Keratinocyte (primary cell): ENCODE data around the gene FOSB. TPM values are rescaled to one million over a fixed set of nuclear protein-coding genes. Genes with fewer than 3 reads are reported as not detected.

Source experiments
- DNase-seq: peaks from one replicate; pipeline ENCODE4 v3.0.0-alpha.2; 2011; ENCODE audit warnings: low read depth, missing footprints, low spot score
- FAIRE-seq: peaks from 2 replicates; lab custom pipeline; 2011; peaks lifted over from hg19 to GRCh38; lab: Jason Lieb, UNC
- H2AFZ ChIP-seq: 2 replicates; pipeline ENCODE4 v1.6.0; 2012; ENCODE audit warnings: low read length, control low read depth, inconsistent platforms; ENCODE audit not compliant: control insufficient read depth
- H3K27ac ChIP-seq: 2 replicates; pipeline ENCODE4 v1.5.1; 2011; ENCODE audit warnings: low read length; ENCODE audit not compliant: control insufficient read depth, insufficient read depth
- H3K27me3 ChIP-seq: 3 replicates; pipeline ENCODE4 v1.6.0; 2011; ENCODE audit warnings: low read length; ENCODE audit not compliant: control insufficient read depth, insufficient read depth; ENCODE audit errors: extremely low read depth
- H3K36me3 ChIP-seq, 2 experiments: 2 replicates in 1 of 2; 3 replicates in 1 of 2; pipeline ENCODE4 v1.5.1; 2011; ENCODE audit warnings: low read length in 2 of 2, mild to moderate bottlenecking in 1 of 2; ENCODE audit not compliant: control insufficient read depth in 2 of 2, insufficient read depth in 2 of 2; ENCODE audit errors: extremely low read depth in 1 of 2
- H3K4me1 ChIP-seq: 3 replicates; pipeline ENCODE4 v1.5.1; 2011; ENCODE audit warnings: low read length; ENCODE audit not compliant: control insufficient read depth, insufficient read depth; ENCODE audit errors: extremely low read depth
- H3K4me2 ChIP-seq: 3 replicates; pipeline ENCODE4 v1.6.0; 2011; ENCODE audit warnings: low read depth, low read length; ENCODE audit not compliant: control insufficient read depth, insufficient read depth; ENCODE audit errors: extremely low read depth
- H3K4me3 ChIP-seq, 3 experiments: fragments of 200-600 bp in 1 of 3; sonication (generic) in 1 of 3; 2 replicates in 2 of 3; 3 replicates in 1 of 3; pipeline ENCODE4 v1.5.1; 2011 to 2016; ENCODE audit warnings: low read length in 3 of 3, mild to moderate bottlenecking in 3 of 3, control low read depth in 2 of 3, inconsistent platforms in 1 of 3, low read depth in 1 of 3, mixed read lengths in 1 of 3, mixed run types in 1 of 3, moderate library complexity in 1 of 3; ENCODE audit not compliant: control insufficient read depth in 2 of 3, insufficient read depth in 2 of 3; ENCODE audit errors: extremely low read depth in 1 of 3
- H3K79me2 ChIP-seq: 2 replicates; pipeline ENCODE4 v1.6.0; 2012; ENCODE audit warnings: low read length; ENCODE audit not compliant: control insufficient read depth, insufficient read depth
- H3K9ac ChIP-seq: 3 replicates; pipeline ENCODE4 v1.6.0; 2011; ENCODE audit warnings: low read length; ENCODE audit not compliant: control insufficient read depth, insufficient read depth; ENCODE audit errors: extremely low read depth
- H3K9me1 ChIP-seq: 3 replicates; pipeline ENCODE4 v1.6.0; 2011; ENCODE audit warnings: low read length; ENCODE audit not compliant: control insufficient read depth, insufficient read depth; ENCODE audit errors: extremely low read depth
- H3K9me3 ChIP-seq: 2 replicates; pipeline ENCODE4 v1.5.1; 2012; ENCODE audit warnings: low read depth, low read length; ENCODE audit not compliant: control insufficient read depth
- H4K20me1 ChIP-seq: 3 replicates; pipeline ENCODE4 v1.6.0; 2011; ENCODE audit warnings: low read length; ENCODE audit not compliant: control insufficient read depth, insufficient read depth; ENCODE audit errors: extremely low read depth
- CTCF ChIP-seq, 3 experiments: IDR thresholded peaks in 1 of 3; conservative IDR thresholded peaks in 1 of 3; optimal IDR thresholded peaks in 1 of 3; 2 replicates in 2 of 3; 3 replicates in 1 of 3; pipeline versions ENCODE3 to v1.5.1; 2011; ENCODE audit warnings: low read length in 3 of 3, mild to moderate bottlenecking in 3 of 3, moderate library complexity in 2 of 3, control low read depth in 1 of 3, inconsistent platforms in 1 of 3; ENCODE audit not compliant: insufficient read depth in 2 of 3; ENCODE audit errors: extremely low read depth in 1 of 3
- EZH2 ChIP-seq: IDR thresholded peaks from one replicate; pipeline ENCODE4 v1.6.1; 2012; ENCODE audit warnings: inconsistent platforms, mild to moderate bottlenecking, low read length, moderate library complexity
- dilution Hi-C: fragments of 300-500 bp; cut with MboI; formaldehyde crosslinking; loops from one replicate; pipeline ENCODE4 v1.7.0; 2020; ENCODE audit warnings: low sequenced_read_pairs; ENCODE audit not compliant: extremely low pct_ligation_motif_present
- polyA plus RNA-seq, 5 experiments: library from polyadenylated mRNA; depleted of rRNA in 3 of 5; stranded (reverse) in 3 of 5; stranded (forward) in 1 of 5; unstranded in 1 of 5; fragments of >200 nt; gene quantifications; 1 replicate in 1 of 5; 2 replicates in 3 of 5; 3 replicates in 1 of 5; pipeline versions ENCODE4 v1.2.1 to v1.2.3, GENCODE V29; 2011 to 2012; ENCODE audit warnings: missing spikeins in 2 of 5, low read depth in 1 of 5, low replicate concordance in 1 of 5

FOSB gene
- polyA plus RNA-seq, 1 donor (not counting 4 experiments of a cell fraction or from before 2014, with no cell fraction given), result 4.6 TPM

GRCh38 chr19:45497791-45498190 is 30.0 kb downstream of the FOSB start:
- DNase-seq, result no peak
- Histone ChIP-seq H3K4me3 (no peak overlapping the region), H3K4me2 (no peak overlapping the region), H3K9ac (no peak overlapping the region), H3K9me1 (no peaks in the 10 kb centered on the region), H3K27me3 (no peaks in the 10 kb centered on the region), H3K9me3 (no peaks in the 10 kb centered on the region), H3K79me2 (no peaks in the 10 kb centered on the region), H3K36me3 (peaks cover 0 to 4% of the 10 kb centered on the region in 2 experiments), H4K20me1 (no peaks in the 10 kb centered on the region), H2AFZ (no peak overlapping the region), H3K27ac (no peak overlapping the region), H3K4me1 (peaks cover 18% of the 10 kb centered on the region)
- TF ChIP-seq CTCF (optimal IDR thresholded peaks at IDR 0.05 in 1 of 3, IDR thresholded peaks at IDR 0.05 in 1 of 3, conservative IDR thresholded peaks at IDR 0.05 in 1 of 3; ENCODE audit: extremely low read depth in 1 of 3, insufficient read depth in 2 of 3, low read length in 3 of 3) (no peak), EZH2 (no peak)
- dilution Hi-C loops, result no loop called here
- no peak for FAIRE-seq

GRCh38 chr19:45498411-45499195 is 30.8 kb downstream of the FOSB start, which contains the start of gene PPM1N:
Gene PPM1N (plus strand): TSS chr19:45498443. CDS start chr19:45498473, 30 bp downstream.
- H3K36me3 ChIP-seq, result peaks cover 0 to 4% of the 10 kb centered on the region in 2 experiments
- DNase-seq (no peak), FAIRE-seq (no peak)
- no peaks in the 10 kb centered on the region for H3K9me1 ChIP-seq
- H3K27ac ChIP-seq, result peak within 1 kb of the TSS; percentile 26
- H4K20me1 ChIP-seq, result no peaks in the 10 kb centered on the region
- H3K79me2 ChIP-seq, result no peaks in the 10 kb centered on the region
- peak within 1 kb of the TSS; percentile 85 for H3K4me2 ChIP-seq
- H2AFZ ChIP-seq, result peak within 1 kb of the TSS; percentile 70
- peak in 1 of 3 experiments; percentile 9 for TF ChIP-seq CTCF (optimal IDR thresholded peaks at IDR 0.05 in 1 of 3, IDR thresholded peaks at IDR 0.05 in 1 of 3, conservative IDR thresholded peaks at IDR 0.05 in 1 of 3; ENCODE audit: extremely low read depth in 1 of 3, insufficient read depth in 2 of 3, low read length in 3 of 3)
- no peak for TF ChIP-seq EZH2
- H3K27me3 ChIP-seq, result no peaks in the 10 kb centered on the region
- H3K4me1 ChIP-seq, result peaks cover 11% of the 10 kb centered on the region
- H3K9me3 ChIP-seq, result no peaks in the 10 kb centered on the region
- dilution Hi-C loops, result no loop called here
- H3K4me3 ChIP-seq, result peak within 1 kb of the TSS; percentile 27 to 60 (median 41)
- H3K9ac ChIP-seq, result peak within 1 kb of the TSS; percentile 44
